Esophagus squamous epithelium (tissue), 4 donors: ENCODE results near the gene PRIM2.
"Not testable (repeated sequence)": the region's sequence is repeated elsewhere in the genome, so short reads cannot be mapped to it uniquely, and the experiment has no call there.

Experiments
- POLR2A ChIP-seq, 4 donors: fragments of 450-650 bp; IDR thresholded peaks; one replicate each; pipeline ENCODE4 v1.6.1; 2017; ENCODE audit warnings: antibody characterized with exemption in 4 of 4, mild to moderate bottlenecking in 4 of 4, moderate library complexity in 3 of 4
- TF ChIP-seq, protein P1 (sequence below), 6 experiments: fragments of 450-650 bp in 4 of 6; fragments of 200-600 bp in 2 of 6; sonication (generic) in 2 of 6; IDR thresholded peaks; one replicate each; pipeline ENCODE4 v1.5.1; 2016 to 2019; ENCODE audit warnings: antibody characterized with exemption in 6 of 6, mild to moderate bottlenecking in 4 of 6, moderate library complexity in 4 of 6

DNA sequence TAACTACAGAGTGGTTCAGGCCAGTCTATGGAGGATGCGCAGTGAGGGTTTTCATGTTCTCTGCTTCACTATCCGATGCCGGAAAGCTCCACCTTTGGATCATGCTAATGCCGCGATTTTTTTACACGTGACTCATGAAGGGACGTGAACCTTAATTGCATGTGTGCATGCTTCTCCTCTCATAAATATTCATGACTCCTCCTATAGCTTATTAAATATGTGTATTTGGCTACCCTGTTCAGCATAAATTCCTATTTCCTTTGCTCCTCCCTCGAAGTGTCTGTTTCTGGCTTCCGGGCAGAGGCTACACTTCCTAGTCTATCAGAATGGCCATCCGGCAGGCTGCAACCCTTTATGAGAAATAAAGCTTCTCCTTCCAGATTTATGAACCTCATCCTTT, 185.0 kb downstream of the PRIM2 start:
- TF ChIP-seq POLR2A (IDR thresholded peaks at IDR 0.05) = not testable (repeated sequence)
- TF ChIP-seq, protein P1, sequence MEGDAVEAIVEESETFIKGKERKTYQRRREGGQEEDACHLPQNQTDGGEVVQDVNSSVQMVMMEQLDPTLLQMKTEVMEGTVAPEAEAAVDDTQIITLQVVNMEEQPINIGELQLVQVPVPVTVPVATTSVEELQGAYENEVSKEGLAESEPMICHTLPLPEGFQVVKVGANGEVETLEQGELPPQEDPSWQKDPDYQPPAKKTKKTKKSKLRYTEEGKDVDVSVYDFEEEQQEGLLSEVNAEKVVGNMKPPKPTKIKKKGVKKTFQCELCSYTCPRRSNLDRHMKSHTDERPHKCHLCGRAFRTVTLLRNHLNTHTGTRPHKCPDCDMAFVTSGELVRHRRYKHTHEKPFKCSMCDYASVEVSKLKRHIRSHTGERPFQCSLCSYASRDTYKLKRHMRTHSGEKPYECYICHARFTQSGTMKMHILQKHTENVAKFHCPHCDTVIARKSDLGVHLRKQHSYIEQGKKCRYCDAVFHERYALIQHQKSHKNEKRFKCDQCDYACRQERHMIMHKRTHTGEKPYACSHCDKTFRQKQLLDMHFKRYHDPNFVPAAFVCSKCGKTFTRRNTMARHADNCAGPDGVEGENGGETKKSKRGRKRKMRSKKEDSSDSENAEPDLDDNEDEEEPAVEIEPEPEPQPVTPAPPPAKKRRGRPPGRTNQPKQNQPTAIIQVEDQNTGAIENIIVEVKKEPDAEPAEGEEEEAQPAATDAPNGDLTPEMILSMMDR (IDR thresholded peaks at IDR 0.05) = not testable (repeated sequence)
